Activated CD4-positive, alpha-beta T cell treated with anti-CD3 and anti-CD28 coated beads for 36 hours (primary cell): Measurements from ENCODE around the gene URB1. TPM values are rescaled to one million over a fixed set of nuclear protein-coding genes. Genes with fewer than 3 reads are reported as not detected.

Source experiments
- ATAC-seq: fragments of 200-7000 bp; cut with Tn5 transposase; one replicate; pipeline ENCODE4 v1.10.0; 2021; ENCODE audit warnings: mild to moderate bottlenecking, moderate library complexity
- CTCF ChIA-PET: fragments of 350-600 bp; sonication (Branson Sonifier 250); formaldehyde crosslinking; loops from one replicate; lab custom pipeline; 2021; ENCODE audit warnings: antibody characterized with exemption; lab: Charles Lee
- POLR2A ChIA-PET: fragments of 350-600 bp; sonication (Branson Sonifier 250); formaldehyde crosslinking; loops from one replicate; lab custom pipeline; 2021; ENCODE audit warnings: antibody characterized with exemption, inconsistent platforms; lab: Charles Lee
- DNase-seq: peaks from one replicate; pipeline ENCODE4 v3.0.0-alpha.2; 2020
- H3K27ac Mint-ChIP-seq: one replicate; pipeline ENCODE4 v1.8.0; 2021; ENCODE audit warnings: mixed read lengths
- H3K27me3 Mint-ChIP-seq: one replicate; pipeline ENCODE4 v1.8.0; 2021; ENCODE audit warnings: mixed read lengths
- H3K36me3 Mint-ChIP-seq: one replicate; pipeline ENCODE4 v1.8.0; 2021; ENCODE audit warnings: low read depth, mixed read lengths
- H3K4me1 Mint-ChIP-seq: one replicate; pipeline ENCODE4 v1.8.0; 2021; ENCODE audit warnings: mixed read lengths
- H3K4me3 Mint-ChIP-seq: one replicate; pipeline ENCODE4 v1.8.0; 2021; ENCODE audit warnings: mild to moderate bottlenecking, moderate library complexity, mixed read lengths
- H3K9me3 Mint-ChIP-seq: one replicate; pipeline ENCODE4 v1.8.0; 2021; ENCODE audit warnings: low read depth, mixed read lengths
- intact Hi-C, 2 experiments: fragments of 100-400 bp; cut with DNase I in 1 of 2; cut with micrococcal nuclease in 1 of 2; formaldehyde crosslinking; loops; one replicate each; pipeline versions ENCODE4 v1.14.2 to v1.15.1; 2022 to 2024; cut with DNase I, micrococcal nuclease
- total RNA-seq, 2 experiments: library from RNA; stranded (reverse); gene quantifications; one replicate each; pipeline ENCODE4 v1.2.3, GENCODE V29; 2021

The URB1 gene
- total RNA-seq, 2 experiments from 2014 or later: 24.6 to 28.5 TPM

DNA sequence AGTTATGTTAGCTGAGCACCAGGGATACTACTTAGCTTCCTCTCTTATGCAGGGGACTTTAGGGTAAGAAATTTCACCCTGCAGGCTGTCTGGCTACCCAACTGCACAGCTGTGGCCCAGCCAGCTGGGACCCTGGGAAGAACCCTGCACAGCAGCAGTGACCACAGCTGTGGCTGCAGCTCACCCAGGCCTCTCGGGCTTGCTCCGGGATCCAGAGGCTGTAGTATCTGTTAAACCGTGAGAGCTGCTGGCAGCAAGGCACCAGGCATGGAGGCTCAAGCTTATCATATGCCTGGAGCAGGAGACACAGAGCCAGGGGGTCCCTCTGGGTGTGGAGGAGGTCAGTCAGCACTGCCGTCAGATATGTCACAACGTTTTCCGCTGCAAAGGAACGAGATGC lies 40.3 kb downstream of the URB1 start:
- no peak overlapping the region for H3K27ac Mint-ChIP-seq
- H3K9me3 Mint-ChIP-seq: no peaks in the 10 kb centered on the region
- ChIA-PET POLR2A (interaction anchor here (0.6 kb wide), 1 partner anchor 88 kb away, joined by 3 read pairs; no protein-coding TSS in a partner anchor), CTCF (no interaction called here)
- no peaks in the 10 kb centered on the region for H3K4me1 Mint-ChIP-seq
- H3K36me3 Mint-ChIP-seq: peaks cover 72% of the 10 kb centered on the region
- no peaks in the 10 kb centered on the region for H3K27me3 Mint-ChIP-seq
- DNase-seq (no peak), ATAC-seq (no peak)
- H3K4me3 Mint-ChIP-seq: no peak overlapping the region
- intact Hi-C loops: no loop called here

GRCh38 chr21:32351428-32351827 lies 41.4 kb downstream of the URB1 start:
- Mint-ChIP-seq H3K9me3 (no peaks in the 10 kb centered on the region), H3K27ac (no peak overlapping the region), H3K4me1 (no peaks in the 10 kb centered on the region), H3K27me3 (no peaks in the 10 kb centered on the region), H3K36me3 (peaks cover 73% of the 10 kb centered on the region), H3K4me3 (no peak overlapping the region)
- intact Hi-C loops: no loop called here
- ATAC-seq (no peak), DNase-seq (no peak)
- ChIA-PET CTCF (no interaction called here), POLR2A (no interaction called here)

DNA sequence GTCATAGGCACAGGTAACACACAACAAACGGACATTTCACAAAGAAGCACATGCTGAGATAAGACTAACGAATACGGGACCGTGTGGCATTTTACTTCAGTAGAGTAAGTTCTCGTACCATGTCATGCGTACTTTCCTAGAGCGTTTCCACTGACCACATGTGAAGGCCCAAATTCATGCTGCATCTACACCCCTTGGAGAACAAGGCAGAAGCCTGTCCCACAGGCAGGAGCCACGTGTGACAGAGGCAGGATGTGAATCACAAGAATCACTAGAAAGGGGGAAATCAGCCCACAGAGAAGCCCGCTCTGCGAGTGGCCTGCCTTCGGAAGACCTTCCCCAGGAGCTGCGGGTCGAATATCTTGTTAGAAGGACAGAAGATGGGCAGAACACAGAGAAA lies 41.8 kb downstream of the URB1 start:
- no peak for DNase-seq
- Mint-ChIP-seq H3K4me1 (no peaks in the 10 kb centered on the region), H3K4me3 (no peak overlapping the region), H3K27me3 (no peaks in the 10 kb centered on the region), H3K9me3 (no peaks in the 10 kb centered on the region), H3K27ac (no peak overlapping the region), H3K36me3 (peaks cover 73% of the 10 kb centered on the region)
- POLR2A ChIA-PET: no interaction called here
- intact Hi-C loops: no loop called here
- no peak for ATAC-seq
- CTCF ChIA-PET: no interaction called here

DNA sequence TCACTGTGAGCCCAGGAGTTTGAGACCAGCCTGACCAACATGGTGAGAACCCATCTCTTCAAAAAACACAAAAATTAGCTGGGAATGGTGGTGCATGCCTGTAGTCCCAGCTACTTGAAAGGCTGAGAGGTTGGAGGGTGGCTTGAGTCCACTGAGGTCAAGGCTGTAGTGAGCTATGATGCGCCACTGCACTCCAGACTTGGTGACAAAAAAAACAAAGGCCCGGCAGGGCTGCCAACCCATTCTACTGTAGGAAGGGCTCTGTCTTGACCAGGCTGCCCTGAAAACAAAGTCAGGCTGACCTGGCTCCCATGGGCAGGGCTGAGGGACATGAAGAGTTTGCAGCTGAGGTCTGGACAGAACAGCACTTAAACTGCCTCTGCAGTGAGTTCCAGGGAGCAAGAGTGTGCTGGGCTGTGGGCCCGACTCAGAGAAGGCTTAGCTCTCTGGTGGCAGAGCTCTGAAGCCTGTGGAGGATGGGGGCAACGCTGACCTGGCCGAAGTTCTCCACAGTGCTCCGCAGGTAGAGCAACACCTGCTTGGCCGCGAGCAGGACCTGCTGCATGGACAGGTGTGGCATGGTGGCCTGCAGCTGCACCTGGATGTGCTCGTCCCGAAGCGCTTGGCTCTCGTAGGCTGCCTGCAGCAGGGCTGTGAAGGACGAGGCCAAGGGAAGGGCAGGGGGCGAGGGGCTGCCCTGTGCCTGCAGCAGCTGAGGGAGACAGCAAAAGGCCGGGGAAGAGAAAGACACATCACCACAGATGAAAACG lies 42.4 kb downstream of the URB1 start:
- Mint-ChIP-seq H3K4me1 (no peaks in the 10 kb centered on the region), H3K27me3 (no peaks in the 10 kb centered on the region), H3K36me3 (peaks cover 76% of the 10 kb centered on the region), H3K4me3 (no peak overlapping the region), H3K9me3 (no peaks in the 10 kb centered on the region), H3K27ac (no peak overlapping the region)
- ChIA-PET POLR2A (interaction anchor here (0.6 kb wide), 1 partner anchor 22 kb away, joined by 3 read pairs; no protein-coding TSS in a partner anchor), CTCF (no interaction called here)
- intact Hi-C loops: no loop called here
- DNase-seq: no peak
- ATAC-seq: no peak

GRCh38 chr21:32349333-32349944 lies 43.4 kb downstream of the URB1 start:
- Mint-ChIP-seq H3K4me1 (no peaks in the 10 kb centered on the region), H3K27ac (no peak overlapping the region), H3K27me3 (no peaks in the 10 kb centered on the region), H3K36me3 (peaks cover 76% of the 10 kb centered on the region), H3K9me3 (peaks cover 6% of the 10 kb centered on the region), H3K4me3 (no peak overlapping the region)
- CTCF ChIA-PET: no interaction called here
- POLR2A ChIA-PET: interaction anchor here (0.6 kb wide), 1 partner anchor 23 kb away, joined by 3 read pairs; no protein-coding TSS in a partner anchor
- intact Hi-C loops: no loop called here
- no peak for ATAC-seq
- no peak for DNase-seq

GRCh38 chr21:32348604-32349332 lies 44.0 kb downstream of the URB1 start:
- DNase-seq: no peak
- ChIA-PET POLR2A (no interaction called here), CTCF (no interaction called here)
- Mint-ChIP-seq H3K4me3 (no peak overlapping the region), H3K36me3 (peaks cover 77% of the 10 kb centered on the region), H3K27ac (no peak overlapping the region), H3K9me3 (peaks cover 7% of the 10 kb centered on the region), H3K27me3 (no peaks in the 10 kb centered on the region), H3K4me1 (no peaks in the 10 kb centered on the region)
- intact Hi-C loops: no loop called here
- ATAC-seq: no peak

DNA sequence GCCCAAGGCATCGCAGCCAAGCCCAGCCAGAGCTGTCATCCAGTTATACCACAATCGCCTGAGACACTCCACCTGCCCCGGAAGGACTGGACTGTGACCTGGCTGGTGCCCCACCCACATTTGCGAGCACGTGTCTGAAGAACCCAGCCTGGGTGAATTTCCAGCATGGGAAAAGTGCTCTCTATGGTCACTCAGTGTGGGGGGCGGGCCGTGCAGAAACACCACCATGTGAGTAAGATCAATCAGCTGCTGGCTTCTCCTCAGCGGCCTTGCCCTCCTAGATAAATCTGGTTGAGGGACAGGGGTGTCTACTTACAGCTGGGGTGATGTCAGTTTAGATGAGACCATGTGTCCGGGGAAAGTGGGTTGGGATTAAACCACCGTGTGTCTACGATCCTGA lies 44.8 kb downstream of the URB1 start:
- CTCF ChIA-PET: interaction anchor here (1.0 kb wide), 1 partner anchor 13 kb away, joined by 3 read pairs; no protein-coding TSS in a partner anchor
- no peak overlapping the region for H3K4me3 Mint-ChIP-seq
- H3K9me3 Mint-ChIP-seq: peaks cover 7% of the 10 kb centered on the region
- POLR2A ChIA-PET: no interaction called here
- no peak overlapping the region for H3K27ac Mint-ChIP-seq
- intact Hi-C loops: no loop called here
- no peaks in the 10 kb centered on the region for H3K4me1 Mint-ChIP-seq
- ATAC-seq: no peak
- H3K27me3 Mint-ChIP-seq: no peaks in the 10 kb centered on the region
- DNase-seq: no peak
- peaks cover 78% of the 10 kb centered on the region for H3K36me3 Mint-ChIP-seq

- POLR2A ChIA-PET: no interaction called here
- peaks cover 79% of the 10 kb centered on the region for H3K36me3 Mint-ChIP-seq
- H3K9me3 Mint-ChIP-seq: peaks cover 7% of the 10 kb centered on the region
- intact Hi-C loops: no loop called here
- H3K4me1 Mint-ChIP-seq: no peaks in the 10 kb centered on the region
- no peak overlapping the region for H3K4me3 Mint-ChIP-seq
- no peaks in the 10 kb centered on the region for H3K27me3 Mint-ChIP-seq
- ATAC-seq (no peak), DNase-seq (no peak)
- CTCF ChIA-PET: interaction anchor here (0.6 to 1.0 kb wide), 2 partner anchors 13 to 52 kb away, joined by 3 read pairs; no protein-coding TSS in a partner anchor
- no peak overlapping the region for H3K27ac Mint-ChIP-seq
Measured at GRCh38 chr21:32347351-32347750, 45.5 kb downstream of the URB1 start.

DNA sequence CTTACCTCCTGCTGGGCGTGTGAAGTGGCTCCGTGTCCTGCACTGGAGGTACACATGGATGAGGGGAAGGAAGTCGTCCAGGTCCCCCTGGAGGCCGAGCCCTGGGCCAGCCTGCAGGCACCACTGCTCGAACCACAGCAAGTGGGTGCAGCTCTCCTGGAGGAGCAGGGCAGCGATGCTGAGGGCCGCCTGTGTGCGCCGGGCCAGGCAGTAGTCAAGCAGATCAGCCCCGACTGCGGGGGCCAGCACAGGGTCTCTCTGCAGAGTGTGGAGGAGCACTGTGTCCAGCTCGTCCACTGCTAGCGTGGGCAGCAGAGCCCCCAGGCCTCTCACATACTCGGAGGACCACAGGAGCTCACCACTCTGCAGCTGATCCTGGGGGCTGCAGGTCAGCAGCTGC lies 45.9 kb downstream of the URB1 start:
- no peak overlapping the region for H3K27ac Mint-ChIP-seq
- intact Hi-C loops: no loop called here
- H3K9me3 Mint-ChIP-seq: peaks cover 7% of the 10 kb centered on the region
- ATAC-seq: no peak
- DNase-seq: no peak
- H3K4me1 Mint-ChIP-seq: no peaks in the 10 kb centered on the region
- H3K36me3 Mint-ChIP-seq: peaks cover 77% of the 10 kb centered on the region
- no peaks in the 10 kb centered on the region for H3K27me3 Mint-ChIP-seq
- POLR2A ChIA-PET: no interaction called here
- CTCF ChIA-PET: interaction anchor here (0.6 kb wide), 1 partner anchor 52 kb away, joined by 3 read pairs; no protein-coding TSS in a partner anchor
- no peak overlapping the region for H3K4me3 Mint-ChIP-seq

GRCh38 chr21:32340863-32341848 lies 51.7 kb downstream of the URB1 start:
- intact Hi-C loops: no loop called here
- H3K4me1 Mint-ChIP-seq: no peaks in the 10 kb centered on the region
- no peaks in the 10 kb centered on the region for H3K27me3 Mint-ChIP-seq
- ATAC-seq: no peak
- no peak overlapping the region for H3K27ac Mint-ChIP-seq
- H3K9me3 Mint-ChIP-seq: peaks cover 7% of the 10 kb centered on the region
- CTCF ChIA-PET: interaction anchor here (0.9 kb wide), 1 partner anchor 11 kb away, joined by 4 read pairs; no protein-coding TSS in a partner anchor
- no peak overlapping the region for H3K4me3 Mint-ChIP-seq
- no peak for DNase-seq
- H3K36me3 Mint-ChIP-seq: peaks cover 72% of the 10 kb centered on the region
- POLR2A ChIA-PET: no interaction called here
